ENCODE measurements around the gene ADRA2B. TPM values are rescaled to one million over a fixed set of nuclear protein-coding genes. Genes with fewer than 3 reads are reported as not detected.
A peak's percentile ranks its signal among the peaks of the same experiment; 100 is the strongest.
"Not testable (repeated sequence)": the region's sequence is repeated elsewhere in the genome, so short reads cannot be mapped to it uniquely, and the experiment has no call there.

The ADRA2B gene
- total RNA-seq, 4 donors from 2014 or later, result 0.93 to 3.6 (median 1.2) TPM

GRCh38 chr2:96074156-96074555 is 42.2 kb downstream of the ADRA2B start:
- no peak overlapping the region for H3K4me3 ChIP-seq
- TF ChIP-seq POLR2AphosphoS5 (IDR thresholded peaks at IDR 0.05) (no peak), EP300 (IDR thresholded peaks at IDR 0.05) (no peak), POLR2A (IDR thresholded peaks at IDR 0.05) (no peak), CTCF (IDR thresholded peaks at IDR 0.05) (no peak)
- no peaks in the 10 kb centered on the region for H3K36me3 ChIP-seq
- DNase-seq (ENCODE audit: low spot score in 2 of 2), result peak in 1 of 2 donors; percentile 44
- H3K27ac ChIP-seq, result no peak overlapping the region
- H3K4me1 ChIP-seq, result no peaks in the 10 kb centered on the region
- peaks cover 5% of the 10 kb centered on the region for H3K9me3 ChIP-seq
- peaks cover 2% of the 10 kb centered on the region for H3K27me3 ChIP-seq
- WGBS, result 80% methylated on average over 6 of the region's 6 CpGs

- H3K27me3 ChIP-seq, result peaks cover 2% of the 10 kb centered on the region
- H3K4me3 ChIP-seq, result no peak overlapping the region
- no peaks in the 10 kb centered on the region for H3K36me3 ChIP-seq
- no peaks in the 10 kb centered on the region for H3K4me1 ChIP-seq
- H3K9me3 ChIP-seq, result peaks cover 5% of the 10 kb centered on the region
- TF ChIP-seq EP300 (IDR thresholded peaks at IDR 0.05) (no peak), POLR2AphosphoS5 (IDR thresholded peaks at IDR 0.05) (no peak), POLR2A (IDR thresholded peaks at IDR 0.05) (no peak), CTCF (IDR thresholded peaks at IDR 0.05) (no peak)
- H3K27ac ChIP-seq, result no peak overlapping the region
- WGBS, result 80% methylated on average over 7 of the region's 7 CpGs
- peak in 1 of 2 donors; percentile 55 for DNase-seq (ENCODE audit: low spot score in 2 of 2)
Measured at GRCh38 chr2:96073170-96073775, 43.1 kb downstream of the ADRA2B start.

GRCh38 chr2:96072746-96073145 is 43.6 kb downstream of the ADRA2B start:
- no peak overlapping the region for H3K27ac ChIP-seq
- peak in 1 of 2 donors; percentile 69 for DNase-seq (ENCODE audit: low spot score in 2 of 2)
- TF ChIP-seq POLR2AphosphoS5 (IDR thresholded peaks at IDR 0.05), result no peak
- no peak for TF ChIP-seq POLR2A (IDR thresholded peaks at IDR 0.05)
- no peak for TF ChIP-seq EP300 (IDR thresholded peaks at IDR 0.05)
- no peak for TF ChIP-seq CTCF (IDR thresholded peaks at IDR 0.05)

GRCh38 chr2:96071977-96072491 is 44.3 kb downstream of the ADRA2B start:
- 57% methylated on average over 6 of the region's 8 CpGs for WGBS
- not testable (repeated sequence) for H3K9me3 ChIP-seq

More at GRCh38 chr2:96072746-96073145, 43.6 kb downstream of the ADRA2B start:
- Histone ChIP-seq H3K36me3 (no peaks in the 10 kb centered on the region), H3K9me3 (peaks cover 5% of the 10 kb centered on the region), H3K4me3 (no peak overlapping the region), H3K4me1 (no peaks in the 10 kb centered on the region), H3K27me3 (peaks cover 2% of the 10 kb centered on the region)
- WGBS, result 92% methylated on average over 11 of the region's 11 CpGs

GRCh38 chr2:96071087-96071976 is 45.0 kb downstream of the ADRA2B start:
- H3K36me3 ChIP-seq, H3K4me3 ChIP-seq, H3K9me3 ChIP-seq, H3K27ac ChIP-seq, H3K4me1 ChIP-seq, H3K27me3 ChIP-seq: not testable (repeated sequence)
- 81% methylated on average over 13 of the region's 16 CpGs for WGBS
- DNase-seq (ENCODE audit: low spot score in 2 of 2), result peak in 1 of 2 donors; percentile 53

More at GRCh38 chr2:96071977-96072491, 44.3 kb downstream of the ADRA2B start:
- not testable (repeated sequence) for H3K27me3 ChIP-seq; H3K36me3 ChIP-seq; DNase-seq (ENCODE audit: low spot score in 2 of 2); H3K27ac ChIP-seq; H3K4me1 ChIP-seq; H3K4me3 ChIP-seq

- H3K27me3 ChIP-seq; H3K9me3 ChIP-seq; H3K4me1 ChIP-seq; H3K27ac ChIP-seq; DNase-seq (ENCODE audit: low spot score in 2 of 2); H3K4me3 ChIP-seq; H3K36me3 ChIP-seq: not testable (repeated sequence)
- WGBS, result 79% methylated on average over 5 of the region's 5 CpGs
Measured at GRCh38 chr2:96070351-96070750, 46.0 kb downstream of the ADRA2B start.

GRCh38 chr2:96069878-96070277 is 46.5 kb downstream of the ADRA2B start:
- WGBS, result 46% methylated on average over 5 of the region's 8 CpGs

GRCh38 chr2:96067902-96068581 is 48.3 kb downstream of the ADRA2B start:
- H3K36me3 ChIP-seq, H3K4me1 ChIP-seq, H3K27me3 ChIP-seq, H3K27ac ChIP-seq, H3K9me3 ChIP-seq, H3K4me3 ChIP-seq: not testable (repeated sequence)
- WGBS, result 65% methylated on average over 6 of the region's 9 CpGs
- peak in 1 of 2 donors; percentile 78 for DNase-seq (ENCODE audit: low spot score in 2 of 2)

More at GRCh38 chr2:96069878-96070277, 46.5 kb downstream of the ADRA2B start:
- H3K27me3 ChIP-seq; H3K27ac ChIP-seq; DNase-seq (ENCODE audit: low spot score in 2 of 2); H3K9me3 ChIP-seq; H3K4me3 ChIP-seq; H3K4me1 ChIP-seq; H3K36me3 ChIP-seq: not testable (repeated sequence)

- not testable (repeated sequence) for H3K4me1 ChIP-seq; H3K4me3 ChIP-seq; H3K36me3 ChIP-seq; H3K27me3 ChIP-seq; H3K9me3 ChIP-seq; H3K27ac ChIP-seq; DNase-seq (ENCODE audit: low spot score in 2 of 2)
- WGBS, result 86% methylated on average over 2 of the region's 2 CpGs
Measured at GRCh38 chr2:96067098-96067660, 49.2 kb downstream of the ADRA2B start.
